SK-N-SH (cell line): ENCODE measurements around the gene SUPT7L. TPM values are rescaled to one million over a fixed set of nuclear protein-coding genes. Genes with fewer than 3 reads are reported as not detected.

Source experiments
- CTCF ChIA-PET: fragments of 300-600, 350-600 bp; formaldehyde crosslinking; extraction: SDS; loops from one replicate; lab custom pipeline; 2021; lab: Yijun Ruan, JAX
- POLR2A ChIA-PET: fragments of 350-600 bp; sonication (Branson Sonifier 250); formaldehyde crosslinking; extraction: SDS; loops from one replicate; lab custom pipeline; 2020; ENCODE audit warnings: antibody characterized with exemption, inconsistent platforms; lab: Yijun Ruan, JAX
- DNase-seq: peaks from one replicate; pipeline ENCODE4 v3.0.0; 2012
- H2AFZ ChIP-seq: fragments of 200-600 bp; sonication (generic); 2 replicates; pipeline ENCODE4 v1.8.1; 2016; ENCODE audit warnings: antibody characterized with exemption, mild to moderate bottlenecking, low read depth
- H3F3A ChIP-seq: fragments of 200-600 bp; sonication (generic); replicated peaks from 2 replicates; pipeline ENCODE3; 2016; ENCODE audit warnings: antibody characterized with exemption, mild to moderate bottlenecking; ENCODE audit not compliant: insufficient read depth
- H3K27ac ChIP-seq, 2 experiments: fragments of 200-500 bp in 1 of 2; fragments of 200-600 bp in 1 of 2; sonication (Bioruptor generic) in 1 of 2; sonication (generic), shearing (Covaris generic) in 1 of 2; 2 replicates each; pipeline versions ENCODE4 v1.5.1 to v1.6.1; 2014 to 2016; ENCODE audit warnings: low read depth in 2 of 2, inconsistent platforms in 1 of 2, low read length in 1 of 2, mild to moderate bottlenecking in 1 of 2, mixed read lengths in 1 of 2
- H3K27me3 ChIP-seq: fragments of 200-600 bp; sonication (generic), shearing (Covaris generic); 2 replicates; pipeline ENCODE4 v1.6.1; 2016; ENCODE audit warnings: mixed run types; ENCODE audit not compliant: insufficient read depth
- H3K36me3 ChIP-seq, 2 experiments: fragments of 200-500 bp in 1 of 2; fragments of 200-600 bp in 1 of 2; sonication (Bioruptor generic) in 1 of 2; sonication (generic) in 1 of 2; replicated peaks in 1 of 2; 2 replicates each; pipeline versions ENCODE3 to v1.5.1; 2014 to 2016; ENCODE audit warnings: low read length in 1 of 2, mild to moderate bottlenecking in 1 of 2; ENCODE audit not compliant: insufficient read depth in 2 of 2, control insufficient read depth in 1 of 2
- H3K4me1 ChIP-seq, 2 experiments: fragments of 200-500 bp in 1 of 2; fragments of 200-600 bp in 1 of 2; sonication (Bioruptor generic) in 1 of 2; sonication (generic), shearing (Covaris generic) in 1 of 2; 2 replicates each; pipeline versions ENCODE4 v1.5.1 to v1.6.1; 2014 to 2016; ENCODE audit warnings: low read depth in 1 of 2, low read length in 1 of 2, mixed run types in 1 of 2; ENCODE audit not compliant: insufficient read depth in 2 of 2, control insufficient read depth in 1 of 2
- H3K4me2 ChIP-seq: fragments of 200-600 bp; sonication (generic), shearing (Covaris generic); 2 replicates; pipeline ENCODE4 v1.6.1; 2017; ENCODE audit warnings: mixed run types
- H3K4me3 ChIP-seq, 2 experiments: fragments of 200-500 bp in 1 of 2; fragments of 200-600 bp in 1 of 2; sonication (Bioruptor generic) in 1 of 2; sonication (generic), shearing (Covaris generic) in 1 of 2; 2 replicates each; pipeline versions ENCODE4 v1.5.1 to v1.8.1; 2014 to 2016; ENCODE audit warnings: low read depth in 2 of 2, inconsistent platforms in 1 of 2, low read length in 1 of 2, mild to moderate bottlenecking in 1 of 2, mixed read lengths in 1 of 2, moderate library complexity in 1 of 2
- H3K79me2 ChIP-seq: fragments of 200-600 bp; sonication (generic); 2 replicates; pipeline ENCODE4 v1.8.1; 2017; ENCODE audit warnings: mild to moderate bottlenecking; ENCODE audit not compliant: insufficient read depth
- H3K9ac ChIP-seq: fragments of 200-600 bp; sonication (generic); 2 replicates; pipeline ENCODE4 v1.6.1; 2017; ENCODE audit warnings: mixed run types
- H3K9me2 ChIP-seq: fragments of 200-600 bp; sonication (generic); 2 replicates; pipeline ENCODE4 v1.6.1; 2017; ENCODE audit warnings: mixed run types
- H3K9me3 ChIP-seq: fragments of 200-600 bp; sonication (generic); 2 replicates; pipeline ENCODE4 v1.6.1; 2017; ENCODE audit warnings: mixed run types, mild to moderate bottlenecking, moderate library complexity
- H4K20me1 ChIP-seq: fragments of 200-600 bp; sonication (generic); 2 replicates; pipeline ENCODE4 v1.6.1; 2017; ENCODE audit warnings: mild to moderate bottlenecking, mixed run types; ENCODE audit not compliant: insufficient read depth
- EP300 ChIP-seq, 2 experiments: IDR thresholded peaks; 2 replicates each; pipeline versions ENCODE4 v1.4.0 to v1.6.1; 2012; ENCODE audit warnings: borderline replicate concordance in 1 of 2, low read depth in 1 of 2, low read length in 1 of 2
- EZH2phosphoT487 ChIP-seq: fragments of 200-600 bp; sonication (generic); IDR thresholded peaks from 2 replicates; pipeline ENCODE4 v1.6.1; 2017; ENCODE audit warnings: low read depth, mixed run types, mild to moderate bottlenecking, antibody characterized with exemption, moderate library complexity, borderline replicate concordance
- PBX3 ChIP-seq: IDR thresholded peaks from 2 replicates; pipeline ENCODE4; 2012
- SIN3A ChIP-seq: IDR thresholded peaks from 2 replicates; pipeline ENCODE4 v1.6.1; 2012; ENCODE audit warnings: low read depth, mild to moderate bottlenecking, low read length, moderate library complexity, borderline replicate concordance
- TAF1 ChIP-seq: IDR thresholded peaks from 2 replicates; pipeline ENCODE4 v1.6.1; 2012; ENCODE audit warnings: low read depth, mild to moderate bottlenecking, low read length, moderate library complexity, borderline replicate concordance
- WGBS: methylation state at CpG from one replicate; pipeline ENCODE4 v1.1.6; 2017; ENCODE audit warnings: low lambda C conversion rate; 5-methylcytosine and 5-hydroxymethylcytosine counted together
- polyA plus RNA-seq, 3 experiments: library from polyadenylated mRNA; depleted of rRNA; stranded (reverse); fragments of >200 nt; gene quantifications; 2 replicates each; pipeline ENCODE4 v1.2.3, GENCODE V29; 2012
- TF ChIP-seq, protein P1 (sequence below): fragments of 200-600 bp; sonication (generic); IDR thresholded peaks from 2 replicates; pipeline ENCODE4 v1.6.1; 2017; ENCODE audit warnings: antibody characterized with exemption, mild to moderate bottlenecking, moderate library complexity

The SUPT7L gene
- polyA plus RNA-seq, 1 of the 3 experiments (the other 2 are of a cell fraction), result 49.7 TPM

DNA sequence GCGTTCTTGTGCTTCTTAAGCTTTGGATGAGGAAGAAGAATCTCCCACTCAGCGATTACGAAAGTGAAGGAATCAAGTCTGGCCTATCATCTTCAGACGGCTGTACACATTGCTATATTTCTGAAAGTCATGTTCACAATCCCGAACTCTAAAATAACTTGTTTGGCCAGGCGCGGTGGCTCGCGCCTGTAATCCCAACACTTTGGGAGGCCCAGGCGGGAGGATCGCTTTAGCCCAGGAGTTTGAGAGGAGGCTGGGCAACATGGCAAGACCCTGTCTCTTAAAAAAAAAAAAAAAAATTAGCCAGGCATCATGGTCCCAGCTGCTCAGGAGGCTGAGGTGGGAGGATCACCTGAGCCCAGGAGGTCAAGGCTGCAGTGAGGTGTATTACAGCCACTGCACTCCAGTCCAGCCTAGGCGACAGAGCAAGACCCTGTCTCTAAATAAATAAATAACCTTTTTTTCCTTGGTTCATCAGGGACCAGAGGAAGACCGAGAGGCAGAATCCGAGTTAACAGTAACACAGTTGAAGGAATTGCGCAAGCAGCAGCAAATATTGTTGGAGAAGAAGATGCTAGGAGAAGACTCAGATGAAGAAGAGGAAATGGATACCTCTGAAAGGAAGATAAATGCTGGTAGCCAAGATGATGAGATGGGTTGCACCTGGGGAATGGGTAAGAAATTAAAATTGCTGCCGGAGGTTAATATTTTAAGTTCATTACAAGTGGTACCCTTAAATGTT, 1.4 kb upstream of the SUPT7L start:
- Histone ChIP-seq H3K4me2 (peak overlapping the region; percentile 99), H3F3A (no peaks in the 10 kb centered on the region), H3K79me2 (peaks cover 49% of the 10 kb centered on the region), H4K20me1 (no peaks in the 10 kb centered on the region), H2AFZ (peak overlapping the region; percentile 93), H3K27ac (no peak overlapping the region), H3K4me1 (peaks cover 16 to 24% of the 10 kb centered on the region in 2 experiments; a peak in 3 of 4 replicates), H3K9me3 (no peaks in the 10 kb centered on the region), H3K9me2 (no peaks in the 10 kb centered on the region), H3K4me3 (peak overlapping the region; percentile 91 to 99), H3K9ac (peak overlapping the region; percentile 85), H3K36me3 (peaks cover 41 to 51% of the 10 kb centered on the region in 2 experiments), H3K27me3 (no peaks in the 10 kb centered on the region)
- CTCF ChIA-PET, result interaction anchor here (0.6 to 8.1 kb wide), 6 partner anchors 16 to 256 kb away, joined by 3 to 146 read pairs (median 4); no protein-coding TSS in a partner anchor
- POLR2A ChIA-PET, result interaction anchor here (1.6 to 1.8 kb wide), 2 partner anchors 82 to 236 kb away, joined by 6 read pairs; partner anchors contain the start of genes NRBP1 and ZNF512
- TF ChIP-seq, protein P1, sequence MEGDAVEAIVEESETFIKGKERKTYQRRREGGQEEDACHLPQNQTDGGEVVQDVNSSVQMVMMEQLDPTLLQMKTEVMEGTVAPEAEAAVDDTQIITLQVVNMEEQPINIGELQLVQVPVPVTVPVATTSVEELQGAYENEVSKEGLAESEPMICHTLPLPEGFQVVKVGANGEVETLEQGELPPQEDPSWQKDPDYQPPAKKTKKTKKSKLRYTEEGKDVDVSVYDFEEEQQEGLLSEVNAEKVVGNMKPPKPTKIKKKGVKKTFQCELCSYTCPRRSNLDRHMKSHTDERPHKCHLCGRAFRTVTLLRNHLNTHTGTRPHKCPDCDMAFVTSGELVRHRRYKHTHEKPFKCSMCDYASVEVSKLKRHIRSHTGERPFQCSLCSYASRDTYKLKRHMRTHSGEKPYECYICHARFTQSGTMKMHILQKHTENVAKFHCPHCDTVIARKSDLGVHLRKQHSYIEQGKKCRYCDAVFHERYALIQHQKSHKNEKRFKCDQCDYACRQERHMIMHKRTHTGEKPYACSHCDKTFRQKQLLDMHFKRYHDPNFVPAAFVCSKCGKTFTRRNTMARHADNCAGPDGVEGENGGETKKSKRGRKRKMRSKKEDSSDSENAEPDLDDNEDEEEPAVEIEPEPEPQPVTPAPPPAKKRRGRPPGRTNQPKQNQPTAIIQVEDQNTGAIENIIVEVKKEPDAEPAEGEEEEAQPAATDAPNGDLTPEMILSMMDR, result no peak
- TF ChIP-seq TAF1, result no peak
- no peak for TF ChIP-seq EZH2phosphoT487
- no peak for DNase-seq
- 80% methylated on average over 16 of the region's 16 CpGs for WGBS

GRCh38 chr2:27664154-27664574, 750 bp upstream of the SUPT7L start:
- Histone ChIP-seq H3K36me3 (peaks cover 41 to 51% of the 10 kb centered on the region in 2 experiments), H3K4me2 (peak overlapping the region; percentile 99)

More at GRCh38 chr2:27664154-27664574, 750 bp upstream of the SUPT7L start:
- POLR2A ChIA-PET, result interaction anchor here (1.0 to 1.8 kb wide), 4 partner anchors 17 to 255 kb away, joined by 3 to 10 read pairs (median 6); partner anchors contain the start of genes NRBP1, PPM1G and ZNF512
- peak overlapping the region; percentile 85 for H3K9ac ChIP-seq
- no peaks in the 10 kb centered on the region for H3F3A ChIP-seq
- TF ChIP-seq PBX3 (no peak), SIN3A (no peak), EP300 (IDR thresholded peaks at IDR 0.05; ENCODE audit: borderline replicate concordance in 1 of 2, low read depth in 1 of 2, low read length in 1 of 2) (no peak)
- H3K9me3 ChIP-seq, result no peaks in the 10 kb centered on the region
- no peaks in the 10 kb centered on the region for H4K20me1 ChIP-seq
- peak overlapping the region; percentile 91 to 99 for H3K4me3 ChIP-seq
- CTCF ChIA-PET, result interaction anchor here (0.6 to 8.1 kb wide), 9 partner anchors 17 to 540 kb away, joined by 3 to 146 read pairs (median 4); no protein-coding TSS in a partner anchor
- H3K9me2 ChIP-seq, result no peaks in the 10 kb centered on the region
- peaks cover 55% of the 10 kb centered on the region for H3K79me2 ChIP-seq
- H2AFZ ChIP-seq, result peak overlapping the region; percentile 93
- peak overlapping the region; percentile 92 to 100 for H3K27ac ChIP-seq
- 4% methylated on average over 24 of the region's 28 CpGs for WGBS
- no peaks in the 10 kb centered on the region for H3K27me3 ChIP-seq
- no peak for DNase-seq
- peaks cover 16 to 24% of the 10 kb centered on the region in 2 experiments; a peak in 3 of 4 replicates for H3K4me1 ChIP-seq
